HCT116 (cell line): ENCODE measurements around the gene C3orf52. TPM values are rescaled to one million over a fixed set of nuclear protein-coding genes. Genes with fewer than 3 reads are reported as not detected.

ENCODE experiments used
- ATAC-seq: fragments of 200-7000 bp; cut with Tn5 transposase; 2 replicates; pipeline ENCODE4 v1.9.1; 2020; ENCODE audit warnings: mild to moderate bottlenecking, moderate library complexity
- BruUV-seq: library from RNA; stranded (reverse); fragments of 400-500 nt; replicated peaks from 2 replicates; lab custom pipeline; 2021; lab: Mats Ljungman, UMichigan
- CTCF ChIA-PET: fragments of 300-600 bp; sonication (Branson Sonifier 250); formaldehyde crosslinking; loops from one replicate; lab custom pipeline; 2021; ENCODE audit warnings: antibody characterized with exemption; lab: Charles Lee
- POLR2A ChIA-PET: fragments of 300-600, 350-600 bp; sonication (Branson Sonifier 250); formaldehyde crosslinking; loops from one replicate; lab custom pipeline; 2021; ENCODE audit warnings: antibody characterized with exemption; lab: Charles Lee
- RAD21 ChIA-PET, 2 experiments: fragments of 300-600 bp; sonication (Branson Sonifier 250); formaldehyde crosslinking; loops; one replicate each; lab custom pipeline; 2023; ENCODE audit warnings: low total read pairs in 2 of 2; ENCODE audit not compliant: uncharacterized antibody in 2 of 2, unreplicated experiment in 2 of 2, low non-redundant PET in 1 of 2; lab: Charles Lee
- DNase-seq: peaks from one replicate; pipeline ENCODE4 v3.0.0-alpha.2; 2010; ENCODE audit warnings: low read depth, low spot score
- H2AFZ ChIP-seq: fragments of 200-600 bp; shearing (Covaris generic), sonication (generic); 2 replicates; pipeline ENCODE4 v1.6.1; 2017; ENCODE audit warnings: low read depth, mixed run types, mixed read lengths, antibody characterized with exemption, low read length; ENCODE audit not compliant: poor library complexity, severe bottlenecking
- H3K27ac ChIP-seq: 2 replicates; pipeline ENCODE4 v1.5.1; 2012; ENCODE audit warnings: low read depth, low read length
- H3K27me3 ChIP-seq: fragments of 200-600 bp; sonication (generic); 2 replicates; pipeline ENCODE4 v1.6.1; 2016; ENCODE audit warnings: mixed run types, low read length, mixed read lengths; ENCODE audit not compliant: insufficient read depth
- H3K36me3 ChIP-seq, 2 experiments: fragments of 200-500 bp in 1 of 2; fragments of 200-600 bp in 1 of 2; sonication (Bioruptor generic) in 1 of 2; sonication (generic) in 1 of 2; 2 replicates each; pipeline versions ENCODE4 v1.5.1 to v1.6.1; 2014 to 2016; ENCODE audit warnings: low read length in 2 of 2, inconsistent platforms in 1 of 2, mixed read lengths in 1 of 2, mixed run types in 1 of 2; ENCODE audit not compliant: insufficient read depth in 2 of 2, control insufficient read depth in 1 of 2
- H3K4me1 ChIP-seq, 2 experiments: fragments of 200-600 bp in 1 of 2; sonication (generic) in 1 of 2; 2 replicates each; pipeline versions ENCODE4 v1.5.1 to v1.6.1; 2012 to 2017; ENCODE audit warnings: low read length in 2 of 2, inconsistent platforms in 1 of 2, mild to moderate bottlenecking in 1 of 2, mixed read lengths in 1 of 2, mixed run types in 1 of 2, moderate library complexity in 1 of 2; ENCODE audit not compliant: insufficient read depth in 2 of 2, control insufficient read depth in 1 of 2
- H3K4me2 ChIP-seq: fragments of 200-600 bp; sonication (generic); 2 replicates; pipeline ENCODE4 v1.6.1; 2017; ENCODE audit warnings: mixed run types, low read length, mixed read lengths
- H3K4me3 ChIP-seq, 2 experiments: fragments of 200-600 bp in 1 of 2; sonication (generic) in 1 of 2; replicated peaks in 1 of 2; 2 replicates each; pipeline ENCODE4 v1.5.1; 2011 to 2016; ENCODE audit warnings: low read length in 2 of 2, control low read depth in 1 of 2, low read depth in 1 of 2, mild to moderate bottlenecking in 1 of 2, mixed read lengths in 1 of 2, mixed run types in 1 of 2
- H3K79me2 ChIP-seq: fragments of 200-600 bp; sonication (generic); 2 replicates; pipeline ENCODE4 v1.6.1; 2017; ENCODE audit warnings: mild to moderate bottlenecking, mixed run types, low read length, moderate library complexity, mixed read lengths; ENCODE audit not compliant: insufficient read depth
- H3K9ac ChIP-seq: fragments of 200-600 bp; sonication (generic); 2 replicates; pipeline ENCODE4 v1.6.1; 2016; ENCODE audit warnings: low read length, mixed read lengths
- H3K9me2 ChIP-seq: fragments of 200-600 bp; sonication (generic), shearing (Covaris generic); 2 replicates; pipeline ENCODE4 v1.6.1; 2017; ENCODE audit warnings: mixed run types, mild to moderate bottlenecking, moderate library complexity; ENCODE audit not compliant: insufficient read depth
- H3K9me3 ChIP-seq, 2 experiments: fragments of 200-500 bp in 1 of 2; fragments of 200-600 bp in 1 of 2; sonication (Bioruptor generic) in 1 of 2; sonication (generic) in 1 of 2; 2 replicates each; pipeline ENCODE4 v1.6.1; 2014 to 2017; ENCODE audit warnings: low read length in 2 of 2, mixed read lengths in 2 of 2, inconsistent platforms in 1 of 2, low read depth in 1 of 2, mild to moderate bottlenecking in 1 of 2, mixed run types in 1 of 2, moderate library complexity in 1 of 2; ENCODE audit not compliant: control insufficient read depth in 1 of 2, insufficient read depth in 1 of 2
- H4K20me1 ChIP-seq: fragments of 200-600 bp; sonication (generic), shearing (Covaris generic); 2 replicates; pipeline ENCODE4 v1.6.1; 2017; ENCODE audit warnings: mixed run types, mild to moderate bottlenecking, moderate library complexity; ENCODE audit not compliant: insufficient read depth
- CBX3 ChIP-seq: IDR thresholded peaks from 2 replicates; pipeline ENCODE4 v1.6.1; 2012; ENCODE audit warnings: low read depth
- CEBPB ChIP-seq: IDR thresholded peaks from 2 replicates; pipeline ENCODE4 v1.6.1; 2012; ENCODE audit warnings: low read depth
- EGR1 ChIP-seq: IDR thresholded peaks from 2 replicates; pipeline ENCODE4 v1.6.1; 2012; ENCODE audit warnings: low read depth
- ELF1 ChIP-seq: IDR thresholded peaks from 2 replicates; pipeline ENCODE4 v1.6.1; 2012; ENCODE audit warnings: low read depth, borderline replicate concordance
- EZH2 ChIP-seq: fragments of 200-600 bp; sonication (generic); IDR thresholded peaks from 2 replicates; pipeline ENCODE4 v1.6.1; 2017; ENCODE audit warnings: antibody characterized with exemption, mixed run types
- EZH2phosphoT487 ChIP-seq: fragments of 200-600 bp; IDR thresholded peaks from 2 replicates; pipeline ENCODE4 v1.6.1; 2018; ENCODE audit warnings: antibody characterized with exemption, borderline replicate concordance
- FOSL1 ChIP-seq: IDR thresholded peaks from 2 replicates; pipeline ENCODE4 v1.6.1; 2012; ENCODE audit warnings: low read depth
- JUND ChIP-seq: IDR thresholded peaks from 2 replicates; pipeline ENCODE4 v1.6.1; 2012
- POLR2A ChIP-seq: IDR thresholded peaks from 2 replicates; pipeline ENCODE4 v1.7.0; 2011; ENCODE audit warnings: borderline replicate concordance; ENCODE audit not compliant: insufficient read depth, insufficient read length; ENCODE audit errors: extremely low read depth
- SP1 ChIP-seq: IDR thresholded peaks from 2 replicates; pipeline ENCODE4 v1.6.1; 2012; ENCODE audit warnings: low read depth
- SRF ChIP-seq: IDR thresholded peaks from 2 replicates; pipeline ENCODE4 v1.6.1; 2012; ENCODE audit warnings: low read depth
- TCF7L2 ChIP-seq: IDR thresholded peaks from 2 replicates; pipeline ENCODE4 v1.7.0; 2011; ENCODE audit warnings: borderline replicate concordance, inconsistent platforms; ENCODE audit not compliant: insufficient read depth, insufficient read length; ENCODE audit errors: extremely low read depth
- ZNF274 ChIP-seq: fragments of 200-500 bp; sonication (Bioruptor generic); IDR thresholded peaks from 2 replicates; pipeline ENCODE4 v1.6.1; 2014; ENCODE audit warnings: mild to moderate bottlenecking, low read depth, low read length, inconsistent platforms
- intact Hi-C: fragments of 100-400 bp; cut with micrococcal nuclease; formaldehyde crosslinking; loops from 2 replicates; pipeline ENCODE4 v1.10.0; 2022
- total RNA-seq: library from RNA; stranded (reverse); gene quantifications from one replicate; pipeline ENCODE4 v1.2.1, GENCODE V29; 2021; ENCODE audit not compliant: unreplicated experiment
- TF ChIP-seq, protein P1 (sequence below): IDR thresholded peaks from 2 replicates; pipeline ENCODE4 v1.6.1; 2011; ENCODE audit warnings: mild to moderate bottlenecking, low read length, moderate library complexity; ENCODE audit not compliant: insufficient replicate concordance; ENCODE audit errors: extremely low read depth
- TF ChIP-seq, protein P2 (sequence below): IDR thresholded peaks from 2 replicates; pipeline ENCODE4 v1.6.1; 2012; ENCODE audit warnings: low read depth
- TF ChIP-seq, protein P3 (sequence below): IDR thresholded peaks from 2 replicates; pipeline ENCODE4 v1.6.1; 2012
- TF ChIP-seq, protein P4 (sequence below), 3 experiments: fragments of 200-600 bp in 1 of 3; sonication (generic) in 1 of 3; IDR thresholded peaks in 2 of 3; conservative IDR thresholded peaks in 1 of 3; 2 replicates each; pipeline ENCODE4 v1.5.1; 2012 to 2017; ENCODE audit warnings: low read depth in 2 of 3, low read length in 2 of 3, antibody characterized with exemption in 1 of 3, borderline replicate concordance in 1 of 3, control low read depth in 1 of 3, mild to moderate bottlenecking in 1 of 3, mixed read lengths in 1 of 3, mixed run types in 1 of 3, moderate library complexity in 1 of 3; ENCODE audit not compliant: insufficient read depth in 1 of 3
- TF ChIP-seq, protein P5 (sequence below): IDR thresholded peaks from 2 replicates; pipeline ENCODE4 v1.6.1; 2012

The C3orf52 gene
- total RNA-seq, 1 experiment from 2014 or later: 14.3 TPM

DNA sequence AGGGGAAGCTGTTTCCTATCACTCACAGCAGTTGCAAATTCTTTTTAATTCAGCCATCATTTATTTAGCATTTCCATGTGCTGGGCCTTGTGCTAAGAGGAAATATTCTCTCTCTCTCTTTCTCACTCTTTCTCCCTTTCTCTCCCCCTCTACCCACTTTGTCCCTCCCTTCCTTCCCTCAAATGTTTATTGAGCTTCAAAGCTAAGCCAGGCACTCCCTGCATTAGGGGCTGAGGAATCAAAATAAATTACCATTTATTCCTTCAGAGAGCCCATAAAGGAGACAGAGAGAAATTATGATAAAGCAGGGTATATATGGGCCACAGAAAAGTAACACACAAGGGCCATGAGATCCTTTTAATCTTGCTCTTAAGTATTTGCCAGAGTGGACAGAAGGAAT lies 44.9 kb upstream of the C3orf52 start:
- Histone ChIP-seq H3K36me3 (no peaks in the 10 kb centered on the region), H3K27me3 (no peaks in the 10 kb centered on the region), H3K9ac (no peak overlapping the region), H3K79me2 (no peaks in the 10 kb centered on the region), H3K4me1 (peaks cover 0 to 15% of the 10 kb centered on the region in 2 experiments; a peak in 2 of 4 replicates), H3K4me3 (no peak overlapping the region), H4K20me1 (no peaks in the 10 kb centered on the region), H2AFZ (no peak overlapping the region), H3K27ac (no peak overlapping the region), H3K4me2 (no peak overlapping the region), H3K9me2 (no peaks in the 10 kb centered on the region), H3K9me3 (no peaks in the 10 kb centered on the region)
- CTCF ChIA-PET: interaction anchor here (1.3 to 1.9 kb wide), 3 partner anchors 9 to 325 kb away, joined by 3 to 6 read pairs (median 3); no protein-coding TSS in a partner anchor
- DNase-seq (no peak), ATAC-seq (no peak)
- no peak for TF ChIP-seq EZH2
- TF ChIP-seq, protein P1, sequence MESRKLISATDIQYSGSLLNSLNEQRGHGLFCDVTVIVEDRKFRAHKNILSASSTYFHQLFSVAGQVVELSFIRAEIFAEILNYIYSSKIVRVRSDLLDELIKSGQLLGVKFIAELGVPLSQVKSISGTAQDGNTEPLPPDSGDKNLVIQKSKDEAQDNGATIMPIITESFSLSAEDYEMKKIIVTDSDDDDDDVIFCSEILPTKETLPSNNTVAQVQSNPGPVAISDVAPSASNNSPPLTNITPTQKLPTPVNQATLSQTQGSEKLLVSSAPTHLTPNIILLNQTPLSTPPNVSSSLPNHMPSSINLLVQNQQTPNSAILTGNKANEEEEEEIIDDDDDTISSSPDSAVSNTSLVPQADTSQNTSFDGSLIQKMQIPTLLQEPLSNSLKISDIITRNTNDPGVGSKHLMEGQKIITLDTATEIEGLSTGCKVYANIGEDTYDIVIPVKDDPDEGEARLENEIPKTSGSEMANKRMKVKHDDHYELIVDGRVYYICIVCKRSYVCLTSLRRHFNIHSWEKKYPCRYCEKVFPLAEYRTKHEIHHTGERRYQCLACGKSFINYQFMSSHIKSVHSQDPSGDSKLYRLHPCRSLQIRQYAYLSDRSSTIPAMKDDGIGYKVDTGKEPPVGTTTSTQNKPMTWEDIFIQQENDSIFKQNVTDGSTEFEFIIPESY: no peak
- TF ChIP-seq, protein P2, sequence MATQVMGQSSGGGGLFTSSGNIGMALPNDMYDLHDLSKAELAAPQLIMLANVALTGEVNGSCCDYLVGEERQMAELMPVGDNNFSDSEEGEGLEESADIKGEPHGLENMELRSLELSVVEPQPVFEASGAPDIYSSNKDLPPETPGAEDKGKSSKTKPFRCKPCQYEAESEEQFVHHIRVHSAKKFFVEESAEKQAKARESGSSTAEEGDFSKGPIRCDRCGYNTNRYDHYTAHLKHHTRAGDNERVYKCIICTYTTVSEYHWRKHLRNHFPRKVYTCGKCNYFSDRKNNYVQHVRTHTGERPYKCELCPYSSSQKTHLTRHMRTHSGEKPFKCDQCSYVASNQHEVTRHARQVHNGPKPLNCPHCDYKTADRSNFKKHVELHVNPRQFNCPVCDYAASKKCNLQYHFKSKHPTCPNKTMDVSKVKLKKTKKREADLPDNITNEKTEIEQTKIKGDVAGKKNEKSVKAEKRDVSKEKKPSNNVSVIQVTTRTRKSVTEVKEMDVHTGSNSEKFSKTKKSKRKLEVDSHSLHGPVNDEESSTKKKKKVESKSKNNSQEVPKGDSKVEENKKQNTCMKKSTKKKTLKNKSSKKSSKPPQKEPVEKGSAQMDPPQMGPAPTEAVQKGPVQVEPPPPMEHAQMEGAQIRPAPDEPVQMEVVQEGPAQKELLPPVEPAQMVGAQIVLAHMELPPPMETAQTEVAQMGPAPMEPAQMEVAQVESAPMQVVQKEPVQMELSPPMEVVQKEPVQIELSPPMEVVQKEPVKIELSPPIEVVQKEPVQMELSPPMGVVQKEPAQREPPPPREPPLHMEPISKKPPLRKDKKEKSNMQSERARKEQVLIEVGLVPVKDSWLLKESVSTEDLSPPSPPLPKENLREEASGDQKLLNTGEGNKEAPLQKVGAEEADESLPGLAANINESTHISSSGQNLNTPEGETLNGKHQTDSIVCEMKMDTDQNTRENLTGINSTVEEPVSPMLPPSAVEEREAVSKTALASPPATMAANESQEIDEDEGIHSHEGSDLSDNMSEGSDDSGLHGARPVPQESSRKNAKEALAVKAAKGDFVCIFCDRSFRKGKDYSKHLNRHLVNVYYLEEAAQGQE: no peak
- no peak for TF ChIP-seq POLR2A
- no peak for TF ChIP-seq JUND
- TF ChIP-seq, protein P3, sequence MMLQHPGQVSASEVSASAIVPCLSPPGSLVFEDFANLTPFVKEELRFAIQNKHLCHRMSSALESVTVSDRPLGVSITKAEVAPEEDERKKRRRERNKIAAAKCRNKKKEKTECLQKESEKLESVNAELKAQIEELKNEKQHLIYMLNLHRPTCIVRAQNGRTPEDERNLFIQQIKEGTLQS: no peak
- TF ChIP-seq EGR1: no peak
- TF ChIP-seq SRF: no peak
- no peak for TF ChIP-seq SP1
- TF ChIP-seq, protein P4, sequence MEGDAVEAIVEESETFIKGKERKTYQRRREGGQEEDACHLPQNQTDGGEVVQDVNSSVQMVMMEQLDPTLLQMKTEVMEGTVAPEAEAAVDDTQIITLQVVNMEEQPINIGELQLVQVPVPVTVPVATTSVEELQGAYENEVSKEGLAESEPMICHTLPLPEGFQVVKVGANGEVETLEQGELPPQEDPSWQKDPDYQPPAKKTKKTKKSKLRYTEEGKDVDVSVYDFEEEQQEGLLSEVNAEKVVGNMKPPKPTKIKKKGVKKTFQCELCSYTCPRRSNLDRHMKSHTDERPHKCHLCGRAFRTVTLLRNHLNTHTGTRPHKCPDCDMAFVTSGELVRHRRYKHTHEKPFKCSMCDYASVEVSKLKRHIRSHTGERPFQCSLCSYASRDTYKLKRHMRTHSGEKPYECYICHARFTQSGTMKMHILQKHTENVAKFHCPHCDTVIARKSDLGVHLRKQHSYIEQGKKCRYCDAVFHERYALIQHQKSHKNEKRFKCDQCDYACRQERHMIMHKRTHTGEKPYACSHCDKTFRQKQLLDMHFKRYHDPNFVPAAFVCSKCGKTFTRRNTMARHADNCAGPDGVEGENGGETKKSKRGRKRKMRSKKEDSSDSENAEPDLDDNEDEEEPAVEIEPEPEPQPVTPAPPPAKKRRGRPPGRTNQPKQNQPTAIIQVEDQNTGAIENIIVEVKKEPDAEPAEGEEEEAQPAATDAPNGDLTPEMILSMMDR (IDR thresholded peaks at IDR 0.05 in 2 of 3, conservative IDR thresholded peaks at IDR 0.05 in 1 of 3; ENCODE audit: borderline replicate concordance in 1 of 3, insufficient read depth in 1 of 3, low read depth in 2 of 3, low read length in 2 of 3): no peak
- TF ChIP-seq ZNF274: no peak
- no peak for TF ChIP-seq EZH2phosphoT487
- TF ChIP-seq CBX3: no peak
- no peak for TF ChIP-seq TCF7L2
- no peak for TF ChIP-seq CEBPB
- no peak for TF ChIP-seq FOSL1
- no peak for TF ChIP-seq ELF1
- TF ChIP-seq, protein P5, sequence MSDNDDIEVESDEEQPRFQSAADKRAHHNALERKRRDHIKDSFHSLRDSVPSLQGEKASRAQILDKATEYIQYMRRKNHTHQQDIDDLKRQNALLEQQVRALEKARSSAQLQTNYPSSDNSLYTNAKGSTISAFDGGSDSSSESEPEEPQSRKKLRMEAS: no peak
- intact Hi-C loops: loop anchor here (5.0 kb wide), 1 partner anchor 324 kb away; no protein-coding TSS in a partner anchor
- RAD21 ChIA-PET: no interaction called here
- BruUV-seq: no TSS peak
- POLR2A ChIA-PET: interaction anchor here (1.0 kb wide), 2 partner anchors 137 to 302 kb away, joined by 3 read pairs; no protein-coding TSS in a partner anchor
